H1 (cell line): ENCODE results near the gene ERI3. TPM values are rescaled to one million over a fixed set of nuclear protein-coding genes. Genes with fewer than 3 reads are reported as not detected.

Source experiments
- CTCF ChIA-PET: fragments of 300-600 bp; sonication (Branson Sonifier 250); formaldehyde crosslinking; loops from one replicate; lab custom pipeline; 2021; ENCODE audit not compliant: partially characterized antibody; lab: Charles Lee
- POLR2A ChIA-PET: fragments of 300-600 bp; sonication (Branson Sonifier 250); formaldehyde crosslinking; loops from one replicate; lab custom pipeline; 2021; ENCODE audit warnings: inconsistent platforms; ENCODE audit not compliant: partially characterized antibody; lab: Charles Lee
- DNase-seq, 2 experiments: peaks; one replicate each; pipeline versions ENCODE4 v3.0.0 to v3.0.0-alpha.2; 2010 to 2022; ENCODE audit warnings: low spot score in 2 of 2, low read depth in 1 of 2, mixed read lengths in 1 of 2
- FAIRE-seq: peaks from 2 replicates; lab custom pipeline; 2011; peaks lifted over from hg19 to GRCh38; lab: Jason Lieb, UNC
- H2AFZ ChIP-seq: 2 replicates; pipeline ENCODE4 v1.8.1; 2012; ENCODE audit warnings: low read length, inconsistent platforms
- H2AK5ac ChIP-seq: 2 replicates; pipeline ENCODE4 v1.6.1; 2013; ENCODE audit warnings: low read depth, low read length
- H2BK120ac ChIP-seq: replicated peaks from 2 replicates; pipeline ENCODE3; 2013; ENCODE audit warnings: low read depth, low read length, inconsistent platforms
- H2BK12ac ChIP-seq: 2 replicates; pipeline ENCODE4 v1.6.1; 2013; ENCODE audit warnings: low read depth, low read length
- H2BK15ac ChIP-seq: 2 replicates; pipeline ENCODE4 v1.6.1; 2013; ENCODE audit warnings: low read length
- H2BK20ac ChIP-seq: 2 replicates; pipeline ENCODE4 v1.6.1; 2013; ENCODE audit warnings: low read length
- H2BK5ac ChIP-seq: 2 replicates; pipeline ENCODE4 v1.6.1; 2013; ENCODE audit warnings: low read depth, low read length
- H3K14ac ChIP-seq: 2 replicates; pipeline ENCODE4 v1.6.1; 2013; ENCODE audit warnings: inconsistent platforms; ENCODE audit not compliant: insufficient read length
- H3K18ac ChIP-seq: 2 replicates; pipeline ENCODE4 v1.6.1; 2013; ENCODE audit warnings: low read length; ENCODE audit errors: extremely low read depth
- H3K23ac ChIP-seq: 2 replicates; pipeline ENCODE4 v1.6.1; 2013; ENCODE audit warnings: inconsistent platforms; ENCODE audit not compliant: insufficient read length
- H3K23me2 ChIP-seq: 2 replicates; pipeline ENCODE4 v1.6.1; 2013; ENCODE audit warnings: low read depth, low read length
- H3K27ac ChIP-seq: 2 replicates; pipeline ENCODE4 v1.6.1; 2011; ENCODE audit warnings: low read depth, low read length, inconsistent platforms
- H3K27me3 ChIP-seq, 4 experiments: replicated peaks in 1 of 4; 1 replicate in 1 of 4; 2 replicates in 3 of 4; pipeline versions ENCODE4 v1.6.1 to v1.8.1; 2011 to 2013; ENCODE audit warnings: low read length in 3 of 4, mild to moderate bottlenecking in 3 of 4, inconsistent platforms in 2 of 4, mixed read lengths in 2 of 4, moderate library complexity in 1 of 4; ENCODE audit not compliant: control insufficient read depth in 3 of 4, insufficient read depth in 3 of 4; ENCODE audit errors: extremely low read depth in 1 of 4
- H3K36me3 ChIP-seq, 4 experiments: 2 replicates each; pipeline versions ENCODE4 v1.6.1 to v1.8.1; 2011 to 2013; ENCODE audit warnings: mild to moderate bottlenecking in 4 of 4, low read length in 3 of 4, moderate library complexity in 2 of 4, control low read depth in 1 of 4, inconsistent platforms in 1 of 4; ENCODE audit not compliant: insufficient read depth in 4 of 4, control insufficient read depth in 2 of 4
- H3K4ac ChIP-seq: replicated peaks from 2 replicates; pipeline ENCODE3; 2013; ENCODE audit warnings: low read length, low read depth, mixed read lengths, inconsistent platforms; ENCODE audit not compliant: insufficient read length
- H3K4me1 ChIP-seq, 4 experiments: replicated peaks in 1 of 4; 1 replicate in 1 of 4; 2 replicates in 3 of 4; pipeline versions ENCODE4 v1.6.1 to v1.8.1; 2011 to 2013; ENCODE audit warnings: low read length in 3 of 4, inconsistent platforms in 2 of 4, mixed read lengths in 1 of 4; ENCODE audit not compliant: insufficient read depth in 4 of 4, control insufficient read depth in 3 of 4
- H3K4me2 ChIP-seq, 2 experiments: 2 replicates each; pipeline versions ENCODE4 v1.6.1 to v1.8.1; 2011 to 2013; ENCODE audit warnings: low read depth in 2 of 2, low read length in 2 of 2, control low read depth in 1 of 2, inconsistent platforms in 1 of 2, mild to moderate bottlenecking in 1 of 2; ENCODE audit not compliant: insufficient read depth in 1 of 2
- H3K4me3 ChIP-seq, 4 experiments: fragments of 200-600, 300-600 bp in 1 of 4; sonication (generic), shearing (Covaris generic), sonication (Bioruptor Twin) in 1 of 4; 2 replicates each; pipeline versions ENCODE4 v1.5.1 to v1.8.1; 2011 to 2016; ENCODE audit warnings: low read length in 4 of 4, low read depth in 3 of 4, control low read depth in 2 of 4, inconsistent platforms in 2 of 4, mild to moderate bottlenecking in 2 of 4, mixed read lengths in 1 of 4, moderate library complexity in 1 of 4; ENCODE audit not compliant: insufficient read depth in 2 of 4; ENCODE audit errors: extremely low read depth in 1 of 4
- H3K56ac ChIP-seq: replicated peaks from 2 replicates; pipeline ENCODE3; 2013; ENCODE audit warnings: low read depth, mild to moderate bottlenecking, mixed read lengths, low read length, inconsistent platforms; ENCODE audit not compliant: insufficient read length
- H3K79me1 ChIP-seq: 2 replicates; pipeline ENCODE4 v1.6.1; 2013; ENCODE audit warnings: low read depth, low read length, control low read depth
- H3K79me2 ChIP-seq, 2 experiments: 2 replicates each; pipeline versions ENCODE4 v1.6.1 to v1.8.1; 2012 to 2013; ENCODE audit warnings: low read length in 2 of 2, mild to moderate bottlenecking in 2 of 2, inconsistent platforms in 1 of 2; ENCODE audit not compliant: insufficient read depth in 2 of 2, control insufficient read depth in 1 of 2
- H3K9ac ChIP-seq, 4 experiments: replicated peaks in 1 of 4; 1 replicate in 1 of 4; 2 replicates in 3 of 4; pipeline versions ENCODE4 v1.6.1 to v1.8.1; 2011 to 2013; ENCODE audit warnings: low read depth in 3 of 4, low read length in 3 of 4, control low read depth in 2 of 4, mild to moderate bottlenecking in 2 of 4, moderate library complexity in 2 of 4, inconsistent platforms in 1 of 4; ENCODE audit errors: extremely low read depth in 1 of 4
- H3K9me3 ChIP-seq, 2 experiments: 2 replicates each; pipeline versions ENCODE4 v1.6.1 to v1.8.1; 2012 to 2013; ENCODE audit warnings: mild to moderate bottlenecking in 2 of 2, moderate library complexity in 2 of 2, control low read depth in 1 of 2, inconsistent platforms in 1 of 2, low read depth in 1 of 2, low read length in 1 of 2, mixed read lengths in 1 of 2; ENCODE audit not compliant: insufficient read depth in 2 of 2
- H4K20me1 ChIP-seq, 2 experiments: replicated peaks in 1 of 2; 2 replicates each; pipeline versions ENCODE3 to v1.8.1; 2011 to 2013; ENCODE audit warnings: inconsistent platforms in 2 of 2, low read length in 2 of 2, mild to moderate bottlenecking in 1 of 2; ENCODE audit not compliant: insufficient read depth in 2 of 2, control insufficient read depth in 1 of 2
- H4K5ac ChIP-seq: 2 replicates; pipeline ENCODE4 v1.6.1; 2013; ENCODE audit warnings: low read length, low read depth, mixed read lengths, inconsistent platforms; ENCODE audit not compliant: insufficient read length
- H4K8ac ChIP-seq: 2 replicates; pipeline ENCODE4 v1.8.0; 2013; ENCODE audit warnings: mild to moderate bottlenecking, moderate library complexity, low read length, inconsistent platforms; ENCODE audit not compliant: insufficient read depth; ENCODE audit errors: extremely low read depth
- H4K91ac ChIP-seq: replicated peaks from 2 replicates; pipeline ENCODE3; 2013; ENCODE audit warnings: low read length, mixed read lengths, inconsistent platforms; ENCODE audit not compliant: insufficient read length
- ASH2L ChIP-seq: fragments of 200-600, 300-600 bp; sonication (generic); IDR thresholded peaks from one replicate; pipeline ENCODE4 v1.7.1; 2017; ENCODE audit warnings: low read length
- CEBPB ChIP-seq: IDR thresholded peaks from 2 replicates; pipeline ENCODE4 v1.6.1; 2012; ENCODE audit warnings: low read depth, low read length
- KDM1A ChIP-seq: fragments of 200-600, 300-600 bp; sonication (generic); IDR thresholded peaks from 2 replicates; pipeline ENCODE4 v1.7.1; 2016; ENCODE audit warnings: mild to moderate bottlenecking, low read length, borderline replicate concordance
- KDM4A ChIP-seq: IDR thresholded peaks from one replicate; pipeline ENCODE4 v1.7.1; 2012; ENCODE audit warnings: low read depth, mild to moderate bottlenecking, moderate library complexity, low read length, inconsistent platforms; ENCODE audit not compliant: severe bottlenecking
- RAD21 ChIP-seq, 2 experiments: IDR thresholded peaks in 1 of 2; conservative IDR thresholded peaks in 1 of 2; 2 replicates each; pipeline ENCODE4 v1.6.1; 2011; ENCODE audit warnings: low read depth in 2 of 2, low read length in 2 of 2, improper control_type of control experiment in 1 of 2, inconsistent platforms in 1 of 2, mild to moderate bottlenecking in 1 of 2, moderate library complexity in 1 of 2
- RBBP5 ChIP-seq: IDR thresholded peaks from 2 replicates; pipeline ENCODE4 v1.7.1; 2012; ENCODE audit warnings: low read depth, mild to moderate bottlenecking, inconsistent platforms, low read length, moderate library complexity, borderline replicate concordance
- SAP30 ChIP-seq: fragments of 300-600 bp; sonication (generic); IDR thresholded peaks from 2 replicates; pipeline ENCODE4 v1.7.1; 2012; ENCODE audit warnings: low read length, moderate library complexity, mild to moderate bottlenecking, inconsistent platforms; ENCODE audit not compliant: insufficient read depth, insufficient replicate concordance
- SRF ChIP-seq: IDR thresholded peaks from 2 replicates; pipeline ENCODE4 v1.6.1; 2011; ENCODE audit warnings: mild to moderate bottlenecking, low read depth, low read length, moderate library complexity
- TAF1 ChIP-seq: IDR thresholded peaks from 2 replicates; pipeline ENCODE4 v1.6.1; 2011; ENCODE audit warnings: mild to moderate bottlenecking, low read depth, low read length
- ZNF274 ChIP-seq: IDR thresholded peaks from 2 replicates; pipeline ENCODE4 v1.7.0; 2012; ENCODE audit warnings: low read length, borderline replicate concordance; ENCODE audit errors: extremely low read depth
- WGBS, 2 experiments: shearing (Covaris generic) in 1 of 2; methylation state at CpG; one replicate each; pipeline versions ENCODE4 v1.1.6 to v1.1.7; 2013 to 2015; ENCODE audit warnings: low lambda C conversion rate in 2 of 2, mixed read lengths in 2 of 2, inconsistent platforms in 1 of 2, low coverage in 1 of 2, missing lambda C conversion rate in 1 of 2; ENCODE audit not compliant: insufficient replicate concordance in 2 of 2, insufficient coverage in 1 of 2, insufficient read length in 1 of 2; ENCODE audit errors: extremely low coverage in 1 of 2, missing lambda C conversion rate in 1 of 2; 5-methylcytosine and 5-hydroxymethylcytosine counted together
- polyA plus RNA-seq, 7 experiments: library from polyadenylated mRNA; depleted of rRNA in 3 of 7; stranded (reverse) in 5 of 7; unstranded in 2 of 7; fragments of >200 nt in 5 of 7; fragments of 200-250 nt in 2 of 7; gene quantifications; 1 replicate in 5 of 7; 2 replicates in 1 of 7; 4 replicates in 1 of 7; pipeline versions ENCODE4 v1.2.1 to v1.2.3, GENCODE V29; 2011 to 2013; ENCODE audit warnings: missing spikeins in 2 of 7, mixed read lengths in 2 of 7
- total RNA-seq: library from RNA; stranded (reverse); fragmentation: NEBNext Ultra II Directional; extraction: Animal tissue kit (Norgen Biotek cat#: 25700); gene quantifications from 2 replicates; pipeline ENCODE4 v1.2.1, GENCODE V29; 2021
- TF ChIP-seq, protein P1 (sequence below): IDR thresholded peaks from 2 replicates; pipeline ENCODE4 v1.6.1; 2011; ENCODE audit warnings: low read depth, mild to moderate bottlenecking, low read length; ENCODE audit not compliant: insufficient read depth

The ERI3 gene
- total and polyA plus RNA-seq, 2 of the 8 experiments (the other 6 are each of a cell fraction or from before 2014, with no cell fraction given) = 81.1 to 199 TPM

DNA sequence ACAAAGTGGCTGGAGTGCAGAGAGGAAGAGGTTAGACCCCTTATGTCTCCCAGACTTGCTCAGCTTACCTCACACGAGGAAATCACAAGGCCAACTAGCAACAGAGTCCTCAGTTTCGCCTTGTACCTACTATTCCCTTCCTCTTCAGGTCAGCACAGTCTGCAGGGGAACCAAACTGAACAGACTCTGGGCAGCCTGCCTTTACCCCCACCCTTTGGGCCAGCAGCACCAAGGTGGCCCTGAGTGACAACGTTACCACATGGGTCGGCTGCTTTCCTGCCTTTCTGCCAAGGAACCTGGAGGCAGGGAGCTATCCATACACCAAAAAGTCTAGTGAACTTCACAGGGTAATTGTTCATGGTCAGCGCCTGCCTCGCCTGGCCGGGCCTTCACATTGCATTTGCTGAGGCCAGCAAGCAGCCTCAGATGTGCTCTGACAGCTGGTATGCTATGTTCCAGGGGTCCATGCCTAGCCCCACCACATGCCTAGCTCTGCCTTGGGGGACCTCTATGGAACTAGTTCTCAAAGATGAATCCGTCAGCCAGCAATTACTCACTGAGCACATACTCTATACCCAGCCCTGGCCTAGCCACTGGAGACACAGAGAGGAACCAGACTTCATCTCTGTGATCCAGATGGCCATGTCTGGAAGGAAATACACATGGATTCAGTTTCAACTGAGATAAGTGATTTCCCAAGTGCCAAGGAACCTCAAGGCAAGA is 72.2 kb downstream of the ERI3 start:
- no peak for FAIRE-seq
- TF ChIP-seq KDM1A (no peak), CEBPB (no peak), SAP30 (no peak), ASH2L (no peak), ZNF274 (no peak), KDM4A (no peak), RBBP5 (no peak), SRF (no peak), TAF1 (no peak), RAD21 (IDR thresholded peaks at IDR 0.05 in 1 of 2, conservative IDR thresholded peaks at IDR 0.05 in 1 of 2; ENCODE audit: low read depth in 2 of 2, low read length in 2 of 2) (no peak)
- TF ChIP-seq, protein P1, sequence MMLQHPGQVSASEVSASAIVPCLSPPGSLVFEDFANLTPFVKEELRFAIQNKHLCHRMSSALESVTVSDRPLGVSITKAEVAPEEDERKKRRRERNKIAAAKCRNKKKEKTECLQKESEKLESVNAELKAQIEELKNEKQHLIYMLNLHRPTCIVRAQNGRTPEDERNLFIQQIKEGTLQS = no peak

More for the DNA sequence above, 72.2 kb downstream of the ERI3 start:
- no peak overlapping the region for H3K18ac ChIP-seq
- H3K9me3 ChIP-seq = no peaks in the 10 kb centered on the region
- no peak overlapping the region for H3K9ac ChIP-seq
- H3K14ac ChIP-seq = no peak overlapping the region
- no peak overlapping the region for H3K4ac ChIP-seq
- H3K79me2 ChIP-seq = no peaks in the 10 kb centered on the region
- H2BK120ac ChIP-seq = no peak overlapping the region
- no peak for DNase-seq
- H3K56ac ChIP-seq = no peak overlapping the region
- CTCF ChIA-PET = interaction anchor here (0.8 to 8.6 kb wide), 5 partner anchors 11 to 66 kb away, joined by 3 to 60 read pairs (median 4); no protein-coding TSS in a partner anchor
- 86% methylated on average over 8 of the region's 8 CpGs; no CpG with 5 or more reads in 1 of the 2 experiments for WGBS, 2 experiments
- no peak overlapping the region for H3K27ac ChIP-seq
- no peak overlapping the region for H2AFZ ChIP-seq
- H3K27me3 ChIP-seq = no peaks in the 10 kb centered on the region
- H3K36me3 ChIP-seq = peaks cover 2 to 18% (median 10%) of the 10 kb centered on the region in 4 experiments; a peak in 5 of 8 replicates
- H4K5ac ChIP-seq = no peak overlapping the region
- H2BK20ac ChIP-seq = no peak overlapping the region
- POLR2A ChIA-PET = no interaction called here
- H3K4me1 ChIP-seq = no peaks in the 10 kb centered on the region
- H3K4me2 ChIP-seq = no peak overlapping the region
- H2BK15ac ChIP-seq = no peak overlapping the region
- H4K91ac ChIP-seq = no peak overlapping the region
- H4K8ac ChIP-seq = no peak overlapping the region
- H3K79me1 ChIP-seq = peaks cover 3% of the 10 kb centered on the region
- no peak overlapping the region for H3K23ac ChIP-seq
- no peaks in the 10 kb centered on the region for H3K23me2 ChIP-seq
- H2BK5ac ChIP-seq = no peak overlapping the region
- H4K20me1 ChIP-seq = peaks cover 3 to 7% of the 10 kb centered on the region in 2 experiments
- H2AK5ac ChIP-seq = no peak overlapping the region
- H3K4me3 ChIP-seq = no peak overlapping the region
- H2BK12ac ChIP-seq = no peak overlapping the region
